Esophagus squamous epithelium (tissue), 5 donors: ENCODE results near the gene TMEM63B. TPM values are rescaled to one million over a fixed set of nuclear protein-coding genes. Genes with fewer than 3 reads are reported as not detected.

Experiments used
- DNase-seq: peaks from one replicate; lab custom pipeline; 2025; lab: John Stamatoyannopoulos, UW
- H3K27ac ChIP-seq, 4 donors: fragments of 200-600 bp; sonication (generic); one replicate each; pipeline ENCODE4 v1.5.1; 2016 to 2019; ENCODE audit warnings: mild to moderate bottlenecking in 1 of 4
- H3K27me3 ChIP-seq, 4 donors: fragments of 200-600 bp; sonication (generic); 1 replicate in 3 of 4; 2 replicates in 1 of 4; pipeline versions ENCODE4 v1.5.1 to v1.6.0; 2017 to 2021; ENCODE audit warnings: antibody characterized with exemption in 1 of 4
- H3K36me3 ChIP-seq, 3 donors: fragments of 200-600 bp; sonication (generic); one replicate each; pipeline ENCODE4 v1.5.1; 2016 to 2019
- H3K4me1 ChIP-seq, 3 donors: fragments of 200-600 bp; sonication (generic); one replicate each; pipeline ENCODE4 v1.5.1; 2017 to 2019
- H3K4me3 ChIP-seq, 4 donors: fragments of 200-600 bp; sonication (generic); 1 replicate in 3 of 4; 2 replicates in 1 of 4; pipeline ENCODE4 v1.5.1; 2016 to 2019; ENCODE audit warnings: mild to moderate bottlenecking in 2 of 4, moderate library complexity in 1 of 4
- H3K9me3 ChIP-seq, 3 donors: fragments of 200-600 bp; sonication (generic); one replicate each; pipeline ENCODE4 v1.5.1; 2016 to 2019
- POLR2A ChIP-seq, 4 donors: fragments of 450-650 bp; IDR thresholded peaks; one replicate each; pipeline ENCODE4 v1.6.1; 2017; ENCODE audit warnings: antibody characterized with exemption in 4 of 4, mild to moderate bottlenecking in 4 of 4, moderate library complexity in 3 of 4
- WGBS, 2 donors: methylation state at CpG; one replicate each; pipeline ENCODE4 v1.1.5; 2018; 5-methylcytosine and 5-hydroxymethylcytosine counted together
- intact Hi-C: fragments of 100-400 bp; cut with DNase I; formaldehyde crosslinking; loops from one replicate; pipeline ENCODE4 v1.15.0; 2022
- total RNA-seq, 4 donors: library from RNA; depleted of rRNA; stranded (reverse); fragments of >200 nt; gene quantifications; one replicate each; pipeline ENCODE4 v1.1.0, GENCODE V29; 2016
- TF ChIP-seq, protein P1 (sequence below), 6 experiments: fragments of 450-650 bp in 4 of 6; fragments of 200-600 bp in 2 of 6; sonication (generic) in 2 of 6; IDR thresholded peaks; one replicate each; pipeline ENCODE4 v1.5.1; 2016 to 2019; ENCODE audit warnings: antibody characterized with exemption in 6 of 6, mild to moderate bottlenecking in 4 of 6, moderate library complexity in 4 of 6
- donor health status: DM: yes; HTN: yes; CAD: no.

TMEM63B gene
- total RNA-seq, 4 donors from 2014 or later, result 27.8 to 56.3 (median 45.5) TPM

DNA sequence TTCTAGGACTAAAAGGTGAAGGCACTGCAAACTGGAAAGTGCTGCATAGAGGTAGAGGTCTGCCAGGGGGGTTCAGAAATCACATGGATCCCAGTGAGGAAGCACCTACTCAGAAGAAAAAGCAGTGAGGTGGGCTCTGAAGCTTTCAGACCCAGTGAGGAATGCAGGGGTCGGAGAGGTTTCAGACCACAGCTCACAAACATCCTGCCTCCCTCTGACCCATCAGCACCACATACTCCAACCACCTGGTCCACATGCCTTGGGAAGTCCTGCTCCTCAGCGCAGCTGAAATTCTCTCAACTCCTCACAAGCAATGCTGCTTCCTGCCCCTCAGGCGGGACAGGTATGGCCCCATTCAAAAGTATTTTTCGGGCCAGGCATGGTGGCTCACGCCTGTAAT, 20.3 kb upstream of the TMEM63B start:
- 91% methylated on average over 1 to 4 of the region's 5 CpGs for WGBS, 2 donors
- Histone ChIP-seq H3K9me3 (no peaks in the 10 kb centered on the region), H3K36me3 (peaks cover 0 to 88% (median 12%) of the 10 kb centered on the region in 3 donors), H3K4me1 (peaks cover 0 to 23% (median 8%) of the 10 kb centered on the region in 3 donors), H3K4me3 (no peak overlapping the region), H3K27ac (no peak overlapping the region), H3K27me3 (no peaks in the 10 kb centered on the region)
- intact Hi-C loops, result no loop called here
- no peak for TF ChIP-seq POLR2A (IDR thresholded peaks at IDR 0.05)
- TF ChIP-seq, protein P1, sequence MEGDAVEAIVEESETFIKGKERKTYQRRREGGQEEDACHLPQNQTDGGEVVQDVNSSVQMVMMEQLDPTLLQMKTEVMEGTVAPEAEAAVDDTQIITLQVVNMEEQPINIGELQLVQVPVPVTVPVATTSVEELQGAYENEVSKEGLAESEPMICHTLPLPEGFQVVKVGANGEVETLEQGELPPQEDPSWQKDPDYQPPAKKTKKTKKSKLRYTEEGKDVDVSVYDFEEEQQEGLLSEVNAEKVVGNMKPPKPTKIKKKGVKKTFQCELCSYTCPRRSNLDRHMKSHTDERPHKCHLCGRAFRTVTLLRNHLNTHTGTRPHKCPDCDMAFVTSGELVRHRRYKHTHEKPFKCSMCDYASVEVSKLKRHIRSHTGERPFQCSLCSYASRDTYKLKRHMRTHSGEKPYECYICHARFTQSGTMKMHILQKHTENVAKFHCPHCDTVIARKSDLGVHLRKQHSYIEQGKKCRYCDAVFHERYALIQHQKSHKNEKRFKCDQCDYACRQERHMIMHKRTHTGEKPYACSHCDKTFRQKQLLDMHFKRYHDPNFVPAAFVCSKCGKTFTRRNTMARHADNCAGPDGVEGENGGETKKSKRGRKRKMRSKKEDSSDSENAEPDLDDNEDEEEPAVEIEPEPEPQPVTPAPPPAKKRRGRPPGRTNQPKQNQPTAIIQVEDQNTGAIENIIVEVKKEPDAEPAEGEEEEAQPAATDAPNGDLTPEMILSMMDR (IDR thresholded peaks at IDR 0.05), result no peak
- DNase-seq, result no peak

DNA sequence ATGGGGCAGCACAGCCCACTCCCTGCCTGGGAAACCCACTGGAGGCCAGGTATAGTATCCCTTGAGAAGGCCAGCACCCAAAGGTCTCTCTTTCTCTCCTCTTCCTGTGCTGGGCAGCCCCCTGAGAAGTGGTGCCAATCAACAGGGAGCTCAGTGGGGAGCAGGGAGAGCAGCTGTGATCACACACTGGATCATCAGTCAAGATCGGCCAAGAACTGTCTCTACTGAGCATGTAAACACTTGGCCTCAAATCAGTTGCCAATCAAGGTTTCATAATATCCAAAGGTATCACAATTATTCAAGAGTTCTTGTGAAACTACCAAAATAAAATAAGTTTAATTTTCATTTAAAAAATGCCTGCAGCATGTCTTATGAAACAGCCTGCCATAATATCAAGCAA, 18.9 kb upstream of the TMEM63B start:
- intact Hi-C loops, result no loop called here
- Histone ChIP-seq H3K4me1 (peaks cover 0 to 24% (median 8%) of the 10 kb centered on the region in 3 donors), H3K27me3 (no peaks in the 10 kb centered on the region), H3K27ac (no peak overlapping the region), H3K36me3 (peaks cover 0 to 100% (median 14%) of the 10 kb centered on the region in 3 donors), H3K4me3 (no peak overlapping the region), H3K9me3 (no peaks in the 10 kb centered on the region)
- 88 to 92% methylated on average over 1 of the region's 1 CpG for WGBS, 2 donors
- DNase-seq, result no peak
- TF ChIP-seq, protein P1 (IDR thresholded peaks at IDR 0.05), result no peak
- TF ChIP-seq POLR2A (IDR thresholded peaks at IDR 0.05), result no peak

DNA sequence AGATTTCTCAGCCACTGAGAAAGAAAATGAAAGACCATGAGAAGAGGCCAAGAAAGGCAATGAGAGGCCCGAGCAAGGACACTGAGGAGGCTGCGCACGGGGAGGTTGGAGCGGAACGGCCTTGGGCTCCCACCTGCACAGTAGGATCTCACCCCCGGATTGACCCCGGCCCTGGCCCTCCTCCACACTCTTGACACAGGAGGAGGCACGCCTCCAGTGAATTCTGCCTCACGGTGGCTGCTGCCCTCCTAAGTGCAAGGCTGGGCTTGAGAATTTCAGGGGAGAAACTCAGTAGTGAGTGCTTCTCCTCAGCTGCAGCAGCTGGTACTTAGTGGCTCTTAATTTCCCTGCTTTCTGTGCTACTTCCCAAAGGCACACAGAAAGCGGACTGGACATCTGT, 18.1 kb upstream of the TMEM63B start:
- H3K9me3 ChIP-seq, result no peaks in the 10 kb centered on the region
- H3K27ac ChIP-seq, result no peak overlapping the region
- no peak for TF ChIP-seq POLR2A (IDR thresholded peaks at IDR 0.05)
- TF ChIP-seq, protein P1 (IDR thresholded peaks at IDR 0.05), result no peak
- H3K4me3 ChIP-seq, result no peak overlapping the region
- 81 to 83% methylated on average over 10 of the region's 10 CpGs for WGBS, 2 donors
- peaks cover 0 to 100% (median 17%) of the 10 kb centered on the region in 3 donors for H3K36me3 ChIP-seq
- intact Hi-C loops, result no loop called here
- H3K4me1 ChIP-seq, result peaks cover 0 to 26% (median 8%) of the 10 kb centered on the region in 3 donors
- DNase-seq, result no peak
- H3K27me3 ChIP-seq, result no peaks in the 10 kb centered on the region

DNA sequence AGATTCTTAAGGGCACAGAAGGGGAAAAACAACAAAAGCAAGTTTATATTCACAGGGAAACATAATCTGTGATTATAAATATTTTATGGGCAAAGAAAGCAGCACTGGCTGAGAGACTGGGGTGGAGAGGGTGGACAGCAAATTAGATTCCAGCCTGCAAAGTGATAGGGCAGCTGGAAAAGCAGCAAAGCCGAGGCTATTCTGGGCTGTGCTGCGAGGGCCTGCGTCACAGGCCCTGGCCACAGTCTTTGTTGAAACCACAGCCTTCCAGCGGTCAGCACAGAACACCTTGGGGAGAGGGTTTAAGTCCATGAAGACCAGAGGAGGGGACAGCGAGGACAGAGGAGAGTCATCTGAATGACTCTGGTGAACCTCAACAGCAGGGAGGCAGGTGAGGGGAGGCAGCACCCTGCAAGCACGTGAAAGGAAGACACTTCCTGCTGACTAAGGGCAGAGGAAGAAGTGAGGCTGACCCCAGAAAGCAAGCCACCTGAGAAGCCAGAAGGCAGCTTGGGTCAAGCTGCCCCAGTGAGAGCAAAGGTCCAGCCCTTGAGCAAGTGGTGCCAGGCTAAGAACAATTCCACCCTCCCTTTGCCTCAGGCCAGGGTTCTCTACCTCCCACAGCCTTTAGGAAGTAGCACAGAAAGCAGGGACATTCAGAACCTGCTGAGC, 17.2 kb upstream of the TMEM63B start:
- Histone ChIP-seq H3K36me3 (peaks cover 0 to 100% (median 16%) of the 10 kb centered on the region in 3 donors), H3K27me3 (no peaks in the 10 kb centered on the region), H3K9me3 (no peaks in the 10 kb centered on the region), H3K27ac (peak overlapping the region in 1 of 4 donors; percentile 22), H3K4me1 (peaks cover 0 to 28% (median 8%) of the 10 kb centered on the region in 3 donors), H3K4me3 (no peak overlapping the region)
- TF ChIP-seq, protein P1 (IDR thresholded peaks at IDR 0.05), result no peak
- TF ChIP-seq POLR2A (IDR thresholded peaks at IDR 0.05), result no peak
- DNase-seq, result no peak
- WGBS, 2 donors, result 84 to 86% methylated on average over 6 of the region's 6 CpGs
- intact Hi-C loops, result no loop called here

DNA sequence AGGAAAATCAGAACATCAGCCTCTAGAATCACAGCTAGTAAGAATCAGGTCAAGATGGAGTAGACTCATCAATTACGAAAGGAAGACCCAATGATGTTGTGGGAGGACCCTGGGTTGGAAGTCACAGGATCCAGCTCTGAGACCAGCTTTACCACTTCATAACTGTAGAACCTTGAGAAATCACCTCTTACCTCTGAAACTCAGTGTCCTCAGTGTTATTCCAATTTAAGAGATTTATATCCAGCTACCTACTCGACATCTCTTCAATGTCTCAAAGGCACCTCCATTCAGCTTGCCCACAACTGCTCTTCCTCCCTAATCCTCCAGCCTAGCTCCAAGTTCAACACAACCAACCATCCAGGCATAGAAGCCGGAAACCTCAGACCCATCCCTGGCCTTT, 16.4 kb upstream of the TMEM63B start:
- no peaks in the 10 kb centered on the region for H3K9me3 ChIP-seq
- H3K27ac ChIP-seq, result no peak overlapping the region
- peaks cover 0 to 28% (median 3%) of the 10 kb centered on the region in 3 donors for H3K4me1 ChIP-seq
- H3K4me3 ChIP-seq, result no peak overlapping the region
- no peaks in the 10 kb centered on the region for H3K27me3 ChIP-seq
- peaks cover 0 to 92% (median 16%) of the 10 kb centered on the region in 3 donors for H3K36me3 ChIP-seq
- TF ChIP-seq, protein P1 (IDR thresholded peaks at IDR 0.05), result no peak
- TF ChIP-seq POLR2A (IDR thresholded peaks at IDR 0.05), result no peak
- no peak for DNase-seq
- WGBS, 2 donors, result 96% methylated on average over 3 of the region's 3 CpGs
- intact Hi-C loops, result no loop called here
